Endothelial cell of umbilical vein (primary cell): Measurements from ENCODE around the gene CTDP1. TPM values are rescaled to one million over a fixed set of nuclear protein-coding genes. Genes with fewer than 3 reads are reported as not detected.

Experiments used
- BruUV-seq: library from RNA; stranded (reverse); fragments of 400-500 nt; replicated peaks from 2 replicates; lab custom pipeline; 2021; lab: Mats Ljungman, UMichigan
- CTCF ChIA-PET: fragments of 300-600, 350-600 bp; sonication (Branson Sonifier 250); formaldehyde crosslinking; loops from one replicate; lab custom pipeline; 2021; ENCODE audit warnings: antibody characterized with exemption, inconsistent platforms; lab: Charles Lee
- POLR2A ChIA-PET: fragments of 300-600, 350-600 bp; sonication (Branson Sonifier 250); formaldehyde crosslinking; loops from one replicate; lab custom pipeline; 2021; ENCODE audit warnings: antibody characterized with exemption, inconsistent platforms; lab: Charles Lee
- DNase-seq: peaks from one replicate; pipeline ENCODE4 v3.0.0-alpha.2; 2011; ENCODE audit warnings: low read depth, low spot score
- FAIRE-seq: peaks from 2 replicates; lab custom pipeline; 2011; peaks lifted over from hg19 to GRCh38; lab: Jason Lieb, UNC
- H2AFZ ChIP-seq: 2 replicates; pipeline ENCODE4 v1.6.0; 2012; ENCODE audit warnings: low read depth, low read length, control low read depth, inconsistent platforms
- H3K27ac ChIP-seq: 2 replicates; pipeline ENCODE4 v1.5.1; 2011; ENCODE audit warnings: low read depth, mild to moderate bottlenecking, control low read depth, low read length, moderate library complexity; ENCODE audit not compliant: insufficient read depth
- H3K27me3 ChIP-seq, 2 experiments: 2 replicates each; pipeline versions ENCODE4 v1.6.0 to v1.6.1; 2011; ENCODE audit warnings: low read length in 2 of 2, mixed read lengths in 1 of 2; ENCODE audit not compliant: control insufficient read depth in 2 of 2, insufficient read depth in 2 of 2
- H3K36me3 ChIP-seq, 2 experiments: 2 replicates in 1 of 2; 3 replicates in 1 of 2; pipeline ENCODE4 v1.5.1; 2011; ENCODE audit warnings: low read length in 2 of 2, mild to moderate bottlenecking in 1 of 2, moderate library complexity in 1 of 2; ENCODE audit not compliant: control insufficient read depth in 2 of 2, insufficient read depth in 2 of 2; ENCODE audit errors: extremely low read depth in 1 of 2
- H3K4me1 ChIP-seq: 3 replicates; pipeline ENCODE4 v1.5.1; 2011; ENCODE audit warnings: mild to moderate bottlenecking, low read length; ENCODE audit not compliant: control insufficient read depth, insufficient read depth; ENCODE audit errors: extremely low read depth
- H3K4me2 ChIP-seq: 2 replicates; pipeline ENCODE4 v1.6.1; 2011; ENCODE audit warnings: low read length, control low read depth, mixed read lengths; ENCODE audit not compliant: insufficient read depth
- H3K4me3 ChIP-seq, 3 experiments: fragments of 200-600 bp in 1 of 3; sonication (generic), shearing (Covaris generic) in 1 of 3; replicated peaks in 1 of 3; 2 replicates each; pipeline ENCODE4 v1.5.1; 2011 to 2016; ENCODE audit warnings: control low read depth in 3 of 3, low read length in 3 of 3, mild to moderate bottlenecking in 2 of 3, inconsistent platforms in 1 of 3, low read depth in 1 of 3, moderate library complexity in 1 of 3; ENCODE audit not compliant: insufficient read depth in 1 of 3
- H3K79me2 ChIP-seq: 2 replicates; pipeline ENCODE4 v1.6.0; 2012; ENCODE audit warnings: low read length, inconsistent platforms; ENCODE audit not compliant: control insufficient read depth, insufficient read depth
- H3K9ac ChIP-seq: replicated peaks from 2 replicates; pipeline ENCODE3; 2011; ENCODE audit warnings: low read length, control low read depth; ENCODE audit not compliant: insufficient read depth; ENCODE audit errors: extremely low read depth
- H3K9me1 ChIP-seq: replicated peaks from 3 replicates; pipeline ENCODE4 v1.6.0; 2011; ENCODE audit warnings: mild to moderate bottlenecking, low read length; ENCODE audit not compliant: control insufficient read depth, insufficient read depth; ENCODE audit errors: extremely low read depth
- H3K9me3 ChIP-seq: replicated peaks from 2 replicates; pipeline ENCODE4 v1.5.1; 2012; ENCODE audit warnings: low read length, inconsistent platforms; ENCODE audit not compliant: control insufficient read depth, insufficient read depth
- H4K20me1 ChIP-seq: replicated peaks from 2 replicates; pipeline ENCODE3; 2011; ENCODE audit warnings: mild to moderate bottlenecking, low read length; ENCODE audit not compliant: control insufficient read depth, insufficient read depth; ENCODE audit errors: extremely low read depth
- CTCF ChIP-seq, 2 donors: IDR thresholded peaks; 1 replicate in 1 of 2; 2 replicates in 1 of 2; pipeline ENCODE4 v1.5.1; 2011; ENCODE audit warnings: low read length in 2 of 2, mild to moderate bottlenecking in 2 of 2, moderate library complexity in 2 of 2, control low read depth in 1 of 2, inconsistent platforms in 1 of 2, low read depth in 1 of 2; ENCODE audit not compliant: insufficient read depth in 1 of 2; ENCODE audit errors: extremely low read depth in 1 of 2
- EZH2 ChIP-seq: IDR thresholded peaks from 2 replicates; pipeline ENCODE4 v1.6.1; 2012; ENCODE audit warnings: borderline replicate concordance, low read depth, mild to moderate bottlenecking, moderate library complexity, low read length, inconsistent platforms; ENCODE audit not compliant: severe bottlenecking
- FOS ChIP-seq: IDR thresholded peaks from 2 replicates; pipeline ENCODE4 v1.6.1; 2011; ENCODE audit warnings: mild to moderate bottlenecking, low read length, moderate library complexity, borderline replicate concordance; ENCODE audit not compliant: insufficient read depth
- GATA2 ChIP-seq: IDR thresholded peaks from 2 replicates; pipeline ENCODE4 v1.7.0; 2011; ENCODE audit warnings: low read depth, mild to moderate bottlenecking, moderate library complexity, mixed read lengths, low read length; ENCODE audit not compliant: insufficient read length, insufficient read depth
- JUN ChIP-seq: IDR thresholded peaks from 2 replicates; pipeline ENCODE4 v1.6.1; 2011; ENCODE audit warnings: borderline replicate concordance, low read depth; ENCODE audit not compliant: insufficient read length, insufficient read depth
- MAX ChIP-seq: IDR thresholded peaks from 2 replicates; pipeline ENCODE4 v1.6.1; 2011; ENCODE audit not compliant: insufficient read depth, insufficient read length
- MYC ChIP-seq: IDR thresholded peaks from one replicate; pipeline ENCODE4 v1.6.1; 2011; ENCODE audit warnings: mild to moderate bottlenecking, low read depth, low read length
- POLR2A ChIP-seq: IDR thresholded peaks from 2 replicates; pipeline ENCODE4 v1.6.1; 2012; ENCODE audit warnings: low read depth, mild to moderate bottlenecking, control low read depth, low read length
- POLR2AphosphoS5 ChIP-seq: IDR thresholded peaks from 2 replicates; pipeline ENCODE4 v1.6.1; 2012; ENCODE audit warnings: low read depth, mild to moderate bottlenecking, control low read depth, low read length, moderate library complexity; ENCODE audit not compliant: insufficient read depth
- dilution Hi-C: fragments of 300-500 bp; cut with MboI; formaldehyde crosslinking; loops from one replicate; pipeline ENCODE4 v1.15.0; 2019; ENCODE audit warnings: low sequenced_read_pairs; ENCODE audit not compliant: extremely low pct_ligation_motif_present
- intact Hi-C: fragments of 100-400 bp; cut with micrococcal nuclease; formaldehyde crosslinking; loops from one replicate; pipeline ENCODE4 v1.10.0; 2022
- polyA plus RNA-seq, 4 experiments: library from polyadenylated mRNA; depleted of rRNA in 3 of 4; stranded (reverse) in 3 of 4; unstranded in 1 of 4; fragments of >200 nt; gene quantifications; 2 replicates each; pipeline versions ENCODE4 v1.2.1 to v1.2.3, GENCODE V29; 2011 to 2012; ENCODE audit warnings: missing spikeins in 1 of 4
- total RNA-seq: library from RNA; stranded (reverse); gene quantifications from 2 replicates; pipeline ENCODE4 v1.2.3, GENCODE V29; 2021

The CTDP1 gene
- total and polyA plus RNA-seq, 2 donors (not counting 3 experiments of a cell fraction or from before 2014, with no cell fraction given), result 15.3 to 27.6 TPM

DNA sequence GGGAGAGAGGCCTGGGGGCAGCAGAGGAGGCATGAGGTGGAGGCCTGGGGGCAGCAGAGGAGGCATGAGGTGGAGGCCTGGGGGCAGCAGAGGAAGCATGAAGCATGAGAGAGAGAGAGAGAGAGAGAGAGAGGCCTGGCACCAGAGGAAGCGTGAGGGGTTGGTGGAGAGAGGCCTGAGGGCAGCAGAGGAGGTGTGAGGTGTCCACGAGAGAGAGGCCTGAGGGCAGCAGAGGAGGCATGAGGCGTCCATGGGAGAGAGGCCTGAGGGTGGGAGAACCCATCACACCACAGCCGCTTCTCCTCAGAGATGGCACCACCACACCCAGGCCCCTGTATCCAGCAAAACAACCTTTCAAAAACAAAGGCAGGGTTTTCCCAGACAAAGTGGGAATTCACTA is 62.5 kb downstream of the CTDP1 start:
- dilution Hi-C loops (no loop called here), intact Hi-C loops (no loop called here)
- no TSS peak for BruUV-seq
- H3K9me3 ChIP-seq, result no peaks in the 10 kb centered on the region
- H3K4me2 ChIP-seq, result no peak overlapping the region
- POLR2A ChIA-PET, result no interaction called here
- TF ChIP-seq MAX (no peak), CTCF (IDR thresholded peaks at IDR 0.05; ENCODE audit: extremely low read depth in 1 of 2, insufficient read depth in 1 of 2, low read depth in 1 of 2, low read length in 2 of 2) (no peak), EZH2 (no peak), MYC (no peak), POLR2AphosphoS5 (no peak), POLR2A (no peak), GATA2 (no peak), JUN (no peak), FOS (no peak)
- H3K27me3 ChIP-seq, result no peaks in the 10 kb centered on the region
- DNase-seq, result no peak
- no peaks in the 10 kb centered on the region for H4K20me1 ChIP-seq
- peaks cover 0 to 8% of the 10 kb centered on the region in 2 experiments for H3K36me3 ChIP-seq
- no peak overlapping the region for H3K4me3 ChIP-seq
- H2AFZ ChIP-seq, result no peak overlapping the region
- H3K4me1 ChIP-seq, result no peaks in the 10 kb centered on the region
- no peaks in the 10 kb centered on the region for H3K9me1 ChIP-seq
- no peak for FAIRE-seq
- H3K79me2 ChIP-seq, result no peaks in the 10 kb centered on the region
- CTCF ChIA-PET, result no interaction called here
- no peak overlapping the region for H3K9ac ChIP-seq
- H3K27ac ChIP-seq, result no peak overlapping the region
